ENCODE data around the gene CCT4.

GRCh38 chr2:61909116-61909515 is 20.7 kb upstream of the CCT4 start:
- TF ChIP-seq, protein P1, sequence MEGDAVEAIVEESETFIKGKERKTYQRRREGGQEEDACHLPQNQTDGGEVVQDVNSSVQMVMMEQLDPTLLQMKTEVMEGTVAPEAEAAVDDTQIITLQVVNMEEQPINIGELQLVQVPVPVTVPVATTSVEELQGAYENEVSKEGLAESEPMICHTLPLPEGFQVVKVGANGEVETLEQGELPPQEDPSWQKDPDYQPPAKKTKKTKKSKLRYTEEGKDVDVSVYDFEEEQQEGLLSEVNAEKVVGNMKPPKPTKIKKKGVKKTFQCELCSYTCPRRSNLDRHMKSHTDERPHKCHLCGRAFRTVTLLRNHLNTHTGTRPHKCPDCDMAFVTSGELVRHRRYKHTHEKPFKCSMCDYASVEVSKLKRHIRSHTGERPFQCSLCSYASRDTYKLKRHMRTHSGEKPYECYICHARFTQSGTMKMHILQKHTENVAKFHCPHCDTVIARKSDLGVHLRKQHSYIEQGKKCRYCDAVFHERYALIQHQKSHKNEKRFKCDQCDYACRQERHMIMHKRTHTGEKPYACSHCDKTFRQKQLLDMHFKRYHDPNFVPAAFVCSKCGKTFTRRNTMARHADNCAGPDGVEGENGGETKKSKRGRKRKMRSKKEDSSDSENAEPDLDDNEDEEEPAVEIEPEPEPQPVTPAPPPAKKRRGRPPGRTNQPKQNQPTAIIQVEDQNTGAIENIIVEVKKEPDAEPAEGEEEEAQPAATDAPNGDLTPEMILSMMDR (IDR thresholded peaks at IDR 0.05): no peak
- TF ChIP-seq POLR2A (IDR thresholded peaks at IDR 0.05): no peak
